ENCODE results near the gene COX4I1.

The COX4I1 gene

GRCh38 chr16:85768199-85768598 lies 31.3 kb upstream of the COX4I1 start:
- no peak for DNase-seq

GRCh38 chr16:85770741-85771140 lies 28.8 kb upstream of the COX4I1 start:
- no peak for DNase-seq

- no peak for DNase-seq
Measured at GRCh38 chr16:85773044-85773443, 26.5 kb upstream of the COX4I1 start.

- DNase-seq: no peak
Measured at GRCh38 chr16:85774136-85774535, 25.4 kb upstream of the COX4I1 start.

- no peak for DNase-seq
Measured at GRCh38 chr16:85774811-85775210, 24.7 kb upstream of the COX4I1 start.

- DNase-seq: no peak
Measured at GRCh38 chr16:85777583-85778310, 21.7 kb upstream of the COX4I1 start.

- no peak for DNase-seq
Measured at GRCh38 chr16:85778873-85779272, 20.6 kb upstream of the COX4I1 start.

- no peak for DNase-seq
Measured at GRCh38 chr16:85780281-85780680, 19.2 kb upstream of the COX4I1 start.

- DNase-seq: no peak
Measured at GRCh38 chr16:85781156-85781555, 18.3 kb upstream of the COX4I1 start.

GRCh38 chr16:85781695-85782370 lies 17.7 kb upstream of the COX4I1 start:
- no peak for DNase-seq

GRCh38 chr16:85782451-85782850 lies 17.0 kb upstream of the COX4I1 start:
- DNase-seq: no peak

GRCh38 chr16:85783441-85783840 lies 16.1 kb upstream of the COX4I1 start:
- DNase-seq: no peak

- DNase-seq: no peak
Measured at GRCh38 chr16:85784813-85785212, 14.7 kb upstream of the COX4I1 start.

GRCh38 chr16:85785927-85786326 lies 13.6 kb upstream of the COX4I1 start:
- no peak for DNase-seq

- DNase-seq: no peak
Measured at GRCh38 chr16:85788819-85789218, 10.7 kb upstream of the COX4I1 start.

- DNase-seq: no peak
Measured at GRCh38 chr16:85789773-85790172, 9.7 kb upstream of the COX4I1 start.

GRCh38 chr16:85793662-85794298 lies 5.7 kb upstream of the COX4I1 start:
- no peak for DNase-seq

- no peak for DNase-seq
Measured at GRCh38 chr16:85794696-85795095, 4.8 kb upstream of the COX4I1 start.

GRCh38 chr16:85796152-85796551 lies 3.3 kb upstream of the COX4I1 start:
- no peak for DNase-seq

GRCh38 chr16:85796599-85796998 lies 2.9 kb upstream of the COX4I1 start:
- DNase-seq: no peak

- DNase-seq: no peak
Measured at GRCh38 chr16:85798283-85798776, 1.2 kb upstream of the COX4I1 start.

- DNase-seq: no peak
Measured at GRCh38 chr16:85798901-85799496, 496 bp upstream of the COX4I1 start.

- no peak for DNase-seq
Measured at GRCh38 chr16:85800321-85800669, 800 bp downstream of the COX4I1 start.

GRCh38 chr16:85803570-85803969 lies 4.1 kb downstream of the COX4I1 start:
- no peak for DNase-seq
